ENCODE results near the gene EPB41L2.

EPB41L2 gene

DNA sequence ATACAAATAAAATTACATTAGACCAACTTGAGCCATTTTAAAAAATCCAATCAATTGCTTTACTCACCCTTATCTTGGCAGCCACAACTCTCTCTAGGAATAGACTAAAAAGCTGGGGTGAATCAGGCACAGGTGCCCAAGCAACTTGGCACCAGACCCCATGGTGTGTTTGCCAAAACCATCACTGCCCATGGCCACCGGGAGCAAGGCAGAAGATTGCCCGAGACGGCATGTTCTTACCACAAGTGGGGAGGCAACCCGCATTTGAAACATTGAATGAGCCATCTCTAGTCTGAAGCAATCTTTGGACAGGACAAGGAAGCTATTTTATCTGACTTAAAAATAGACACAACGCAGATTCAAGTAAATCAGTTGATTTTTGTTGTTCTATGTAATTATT lies 166.8 kb downstream of the EPB41L2 start:
- TF ChIP-seq, protein P1, sequence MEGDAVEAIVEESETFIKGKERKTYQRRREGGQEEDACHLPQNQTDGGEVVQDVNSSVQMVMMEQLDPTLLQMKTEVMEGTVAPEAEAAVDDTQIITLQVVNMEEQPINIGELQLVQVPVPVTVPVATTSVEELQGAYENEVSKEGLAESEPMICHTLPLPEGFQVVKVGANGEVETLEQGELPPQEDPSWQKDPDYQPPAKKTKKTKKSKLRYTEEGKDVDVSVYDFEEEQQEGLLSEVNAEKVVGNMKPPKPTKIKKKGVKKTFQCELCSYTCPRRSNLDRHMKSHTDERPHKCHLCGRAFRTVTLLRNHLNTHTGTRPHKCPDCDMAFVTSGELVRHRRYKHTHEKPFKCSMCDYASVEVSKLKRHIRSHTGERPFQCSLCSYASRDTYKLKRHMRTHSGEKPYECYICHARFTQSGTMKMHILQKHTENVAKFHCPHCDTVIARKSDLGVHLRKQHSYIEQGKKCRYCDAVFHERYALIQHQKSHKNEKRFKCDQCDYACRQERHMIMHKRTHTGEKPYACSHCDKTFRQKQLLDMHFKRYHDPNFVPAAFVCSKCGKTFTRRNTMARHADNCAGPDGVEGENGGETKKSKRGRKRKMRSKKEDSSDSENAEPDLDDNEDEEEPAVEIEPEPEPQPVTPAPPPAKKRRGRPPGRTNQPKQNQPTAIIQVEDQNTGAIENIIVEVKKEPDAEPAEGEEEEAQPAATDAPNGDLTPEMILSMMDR (IDR thresholded peaks at IDR 0.05; ENCODE audit: control extremely low read depth, extremely low read depth, low read depth, missing control alignments): no peak
- no peak for DNase-seq (ENCODE audit: extremely low spot score)
- ChIA-PET CTCF (interaction anchor here (0.6 to 2.3 kb wide), 6 partner anchors 11 to 219 kb away, joined by 3 to 19 read pairs (median 5); no protein-coding TSS in a partner anchor), POLR2A (no interaction called here)

DNA sequence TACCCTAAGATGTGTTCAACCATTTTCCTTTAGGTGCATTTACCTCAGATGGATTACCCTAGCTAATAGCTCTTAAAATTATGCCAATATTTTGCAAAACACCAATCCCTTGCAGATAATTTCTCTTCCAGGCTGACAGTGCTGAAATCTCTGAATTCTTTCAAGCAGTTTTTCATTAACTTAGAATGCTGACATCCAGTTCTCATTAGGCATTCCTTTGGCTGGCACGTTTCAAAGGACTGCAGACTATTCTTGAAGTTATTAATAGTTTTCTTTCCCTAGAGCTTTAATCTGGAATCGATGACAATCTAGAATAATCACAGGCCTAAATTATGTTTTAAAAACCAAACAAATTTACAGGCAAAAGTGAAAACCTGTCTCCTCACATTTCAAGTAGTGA lies 167.5 kb downstream of the EPB41L2 start:
- ChIA-PET POLR2A (no interaction called here), CTCF (interaction anchor here (0.6 to 2.3 kb wide), 6 partner anchors 10 to 638 kb away, joined by 3 to 19 read pairs (median 5); no protein-coding TSS in a partner anchor)
- TF ChIP-seq, protein P1 (IDR thresholded peaks at IDR 0.05; ENCODE audit: control extremely low read depth, extremely low read depth, low read depth, missing control alignments): no peak
- no peak for DNase-seq (ENCODE audit: extremely low spot score)

DNA sequence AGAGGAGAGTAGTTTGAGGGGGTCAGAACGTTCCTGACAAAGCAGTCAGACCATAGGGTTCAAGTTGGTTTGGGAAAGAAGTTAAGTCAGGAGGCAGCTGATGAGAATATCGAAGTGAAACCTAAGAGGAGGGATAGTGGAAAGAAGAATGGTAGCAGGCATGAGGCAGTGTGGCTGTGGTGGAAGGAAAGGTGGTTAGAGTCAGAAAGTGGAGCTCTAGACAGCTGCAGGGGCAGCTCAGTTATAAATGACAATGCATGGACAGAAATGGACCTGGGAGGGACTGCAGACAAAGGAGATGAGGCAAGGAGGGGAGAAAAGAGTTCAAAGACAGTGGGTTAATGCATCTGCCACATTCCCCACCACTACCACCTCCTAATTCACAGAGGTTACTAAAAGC lies 169.3 kb downstream of the EPB41L2 start:
- TF ChIP-seq, protein P1 (IDR thresholded peaks at IDR 0.05; ENCODE audit: control extremely low read depth, extremely low read depth, low read depth, missing control alignments): no peak
- no peak for DNase-seq (ENCODE audit: extremely low spot score)
- ChIA-PET CTCF (interaction anchor here (0.9 to 4.8 kb wide), 4 partner anchors 9 to 274 kb away, joined by 3 to 24 read pairs (median 6); no protein-coding TSS in a partner anchor), POLR2A (no interaction called here)

DNA sequence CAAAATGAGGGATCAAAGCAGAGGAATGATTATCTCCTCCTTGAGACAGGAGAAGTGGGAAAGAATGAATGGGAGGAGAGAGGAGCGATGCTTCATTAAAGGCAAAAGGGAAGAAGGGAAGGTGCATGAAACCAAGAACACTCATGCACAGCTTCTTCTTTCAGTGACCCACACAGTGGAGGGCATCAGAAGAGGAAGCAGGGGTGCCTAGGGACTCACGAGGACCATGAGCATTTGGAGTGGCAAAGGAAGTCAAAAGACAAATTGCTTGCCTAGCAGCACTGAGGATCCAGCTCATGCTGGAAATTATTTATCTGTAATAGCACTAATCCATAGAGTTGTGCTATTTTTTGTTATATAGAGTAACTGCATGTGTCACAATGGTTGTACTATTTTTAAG lies 169.8 kb downstream of the EPB41L2 start:
- ChIA-PET CTCF (interaction anchor here (0.9 to 4.8 kb wide), 6 partner anchors 8 to 274 kb away, joined by 3 to 24 read pairs (median 4); no protein-coding TSS in a partner anchor), POLR2A (no interaction called here)
- TF ChIP-seq, protein P1 (IDR thresholded peaks at IDR 0.05; ENCODE audit: control extremely low read depth, extremely low read depth, low read depth, missing control alignments): no peak
- DNase-seq (ENCODE audit: extremely low spot score): no peak

DNA sequence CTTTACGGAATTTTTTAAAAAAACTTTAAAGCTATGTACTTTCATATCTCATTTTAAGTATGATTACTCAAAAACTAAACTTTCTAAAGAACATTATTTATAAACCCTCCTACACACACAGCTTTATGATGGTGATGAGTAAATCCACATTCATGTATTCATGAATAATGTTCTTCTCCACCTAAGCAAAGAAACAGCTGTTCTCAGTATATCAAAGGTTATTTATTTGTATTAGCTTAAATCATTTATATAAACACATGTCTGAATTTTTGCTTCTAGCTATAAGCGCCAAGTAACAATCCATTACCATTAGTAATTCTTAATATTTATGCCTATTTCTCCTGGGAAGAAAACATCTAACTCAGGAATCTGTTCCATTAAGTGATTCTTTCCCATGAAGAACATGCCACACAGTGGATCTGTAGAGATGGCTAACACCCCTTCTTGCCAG lies 172.5 kb downstream of the EPB41L2 start:
- ChIA-PET POLR2A (no interaction called here), CTCF (interaction anchor here (1.0 to 4.8 kb wide), 4 partner anchors 18 to 227 kb away, joined by 3 to 24 read pairs (median 4); no protein-coding TSS in a partner anchor)
- TF ChIP-seq, protein P1 (IDR thresholded peaks at IDR 0.05; ENCODE audit: control extremely low read depth, extremely low read depth, low read depth, missing control alignments): no peak
- no peak for DNase-seq (ENCODE audit: extremely low spot score)

GRCh38 chr6:130889423-130889822 lies 173.6 kb downstream of the EPB41L2 start:
- CTCF ChIA-PET: interaction anchor here (1.3 kb wide), 1 partner anchor 226 kb away, joined by 3 read pairs; no protein-coding TSS in a partner anchor
- TF ChIP-seq, protein P1 (IDR thresholded peaks at IDR 0.05; ENCODE audit: control extremely low read depth, extremely low read depth, low read depth, missing control alignments): no peak
- POLR2A ChIA-PET: no interaction called here
- no peak for DNase-seq (ENCODE audit: extremely low spot score)

Measured in GM10248 (cell line).